Osteoblast (primary cell): Measurements from ENCODE around the gene PTPRH. TPM values are rescaled to one million over a fixed set of nuclear protein-coding genes. Genes with fewer than 3 reads are reported as not detected.
A peak's percentile ranks its signal among the peaks of the same experiment; 100 is the strongest.

Experiments used
- DNase-seq: peaks from one replicate; pipeline ENCODE4 v3.0.0; 2011; ENCODE audit warnings: low spot score, mixed read lengths; ENCODE audit not compliant: insufficient read length; ENCODE audit errors: missing footprints
- H2AFZ ChIP-seq: 2 replicates; pipeline ENCODE4 v1.6.0; 2011; ENCODE audit warnings: mild to moderate bottlenecking, low read length
- H3K27ac ChIP-seq: 2 replicates; pipeline ENCODE4 v1.5.1; 2011; ENCODE audit warnings: mild to moderate bottlenecking, low read depth, low read length, moderate library complexity
- H3K27me3 ChIP-seq: 2 replicates; pipeline ENCODE4 v1.6.0; 2012; ENCODE audit warnings: mild to moderate bottlenecking, control low read depth, inconsistent platforms, low read length, moderate library complexity; ENCODE audit not compliant: insufficient read depth
- H3K36me3 ChIP-seq: 2 replicates; pipeline ENCODE4 v1.5.1; 2011; ENCODE audit warnings: mild to moderate bottlenecking, low read length, control low read depth, moderate library complexity; ENCODE audit not compliant: insufficient read depth
- H3K4me1 ChIP-seq: 2 replicates; pipeline ENCODE4 v1.5.1; 2011; ENCODE audit warnings: mild to moderate bottlenecking, low read length, control low read depth, moderate library complexity; ENCODE audit not compliant: insufficient read depth
- H3K4me2 ChIP-seq: 2 replicates; pipeline ENCODE4 v1.6.0; 2011; ENCODE audit warnings: mild to moderate bottlenecking, low read length; ENCODE audit not compliant: insufficient read depth
- H3K4me3 ChIP-seq: fragments of 200-600 bp; sonication (generic); 3 replicates; pipeline ENCODE4 v1.5.1; 2012; ENCODE audit warnings: mild to moderate bottlenecking, low read length, inconsistent platforms; ENCODE audit not compliant: insufficient read depth
- H3K79me2 ChIP-seq: 2 replicates; pipeline ENCODE4 v1.6.0; 2012; ENCODE audit warnings: mild to moderate bottlenecking, low read length, control low read depth, inconsistent platforms; ENCODE audit not compliant: insufficient read depth
- H3K9me3 ChIP-seq: 2 replicates; pipeline ENCODE4 v1.5.1; 2011; ENCODE audit warnings: low read depth, low read length, control low read depth
- H4K20me1 ChIP-seq: 2 replicates; pipeline ENCODE4 v1.6.0; 2012; ENCODE audit warnings: mild to moderate bottlenecking, low read length, control low read depth; ENCODE audit not compliant: insufficient read depth
- total RNA-seq: library from RNA; depleted of rRNA; stranded (reverse); fragments of >200 nt; gene quantifications from 2 replicates; pipeline ENCODE4 v1.2.3, GENCODE V29; 2012
- TF ChIP-seq, protein P1 (sequence below): IDR thresholded peaks from 2 replicates; pipeline ENCODE4 v1.5.1; 2011; ENCODE audit warnings: mild to moderate bottlenecking, low read depth, low read length, moderate library complexity; ENCODE audit errors: extremely low read depth

PTPRH gene
- total RNA-seq, 1 donor, result 1.1 TPM

DNA sequence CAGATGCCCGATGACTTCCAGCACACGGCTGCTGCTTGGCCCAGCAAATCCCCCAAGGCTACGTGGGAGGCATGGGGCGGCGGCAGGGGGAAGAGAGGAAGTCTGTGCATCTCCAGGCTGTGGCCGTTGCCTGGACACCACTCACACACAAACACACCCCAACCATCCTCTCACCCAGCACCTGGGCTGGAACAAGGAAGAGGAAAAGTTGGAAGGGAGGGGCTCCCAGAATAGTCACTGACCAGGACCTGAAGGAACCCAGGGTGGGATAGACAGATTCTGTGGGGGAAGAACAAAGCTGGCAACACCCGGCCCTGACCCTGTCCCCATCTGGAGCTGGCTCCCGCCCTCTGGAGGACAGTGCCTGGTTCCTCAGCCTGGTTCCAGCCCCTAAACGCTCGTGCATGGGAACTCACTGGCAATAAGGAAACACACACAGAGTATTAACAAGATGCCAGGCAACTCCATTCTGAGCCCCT is 38.4 kb upstream of the PTPRH start:
- DNase-seq, result peak; percentile 95
- Histone ChIP-seq H3K36me3 (peaks cover 31% of the 10 kb centered on the region), H3K4me3 (no peak overlapping the region), H2AFZ (no peak overlapping the region), H4K20me1 (peaks cover 66% of the 10 kb centered on the region), H3K4me2 (no peak overlapping the region), H3K79me2 (peaks cover 75% of the 10 kb centered on the region), H3K27me3 (no peaks in the 10 kb centered on the region), H3K27ac (no peak overlapping the region), H3K4me1 (peaks cover 5% of the 10 kb centered on the region), H3K9me3 (no peaks in the 10 kb centered on the region)
- TF ChIP-seq, protein P1, sequence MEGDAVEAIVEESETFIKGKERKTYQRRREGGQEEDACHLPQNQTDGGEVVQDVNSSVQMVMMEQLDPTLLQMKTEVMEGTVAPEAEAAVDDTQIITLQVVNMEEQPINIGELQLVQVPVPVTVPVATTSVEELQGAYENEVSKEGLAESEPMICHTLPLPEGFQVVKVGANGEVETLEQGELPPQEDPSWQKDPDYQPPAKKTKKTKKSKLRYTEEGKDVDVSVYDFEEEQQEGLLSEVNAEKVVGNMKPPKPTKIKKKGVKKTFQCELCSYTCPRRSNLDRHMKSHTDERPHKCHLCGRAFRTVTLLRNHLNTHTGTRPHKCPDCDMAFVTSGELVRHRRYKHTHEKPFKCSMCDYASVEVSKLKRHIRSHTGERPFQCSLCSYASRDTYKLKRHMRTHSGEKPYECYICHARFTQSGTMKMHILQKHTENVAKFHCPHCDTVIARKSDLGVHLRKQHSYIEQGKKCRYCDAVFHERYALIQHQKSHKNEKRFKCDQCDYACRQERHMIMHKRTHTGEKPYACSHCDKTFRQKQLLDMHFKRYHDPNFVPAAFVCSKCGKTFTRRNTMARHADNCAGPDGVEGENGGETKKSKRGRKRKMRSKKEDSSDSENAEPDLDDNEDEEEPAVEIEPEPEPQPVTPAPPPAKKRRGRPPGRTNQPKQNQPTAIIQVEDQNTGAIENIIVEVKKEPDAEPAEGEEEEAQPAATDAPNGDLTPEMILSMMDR, result no peak

DNA sequence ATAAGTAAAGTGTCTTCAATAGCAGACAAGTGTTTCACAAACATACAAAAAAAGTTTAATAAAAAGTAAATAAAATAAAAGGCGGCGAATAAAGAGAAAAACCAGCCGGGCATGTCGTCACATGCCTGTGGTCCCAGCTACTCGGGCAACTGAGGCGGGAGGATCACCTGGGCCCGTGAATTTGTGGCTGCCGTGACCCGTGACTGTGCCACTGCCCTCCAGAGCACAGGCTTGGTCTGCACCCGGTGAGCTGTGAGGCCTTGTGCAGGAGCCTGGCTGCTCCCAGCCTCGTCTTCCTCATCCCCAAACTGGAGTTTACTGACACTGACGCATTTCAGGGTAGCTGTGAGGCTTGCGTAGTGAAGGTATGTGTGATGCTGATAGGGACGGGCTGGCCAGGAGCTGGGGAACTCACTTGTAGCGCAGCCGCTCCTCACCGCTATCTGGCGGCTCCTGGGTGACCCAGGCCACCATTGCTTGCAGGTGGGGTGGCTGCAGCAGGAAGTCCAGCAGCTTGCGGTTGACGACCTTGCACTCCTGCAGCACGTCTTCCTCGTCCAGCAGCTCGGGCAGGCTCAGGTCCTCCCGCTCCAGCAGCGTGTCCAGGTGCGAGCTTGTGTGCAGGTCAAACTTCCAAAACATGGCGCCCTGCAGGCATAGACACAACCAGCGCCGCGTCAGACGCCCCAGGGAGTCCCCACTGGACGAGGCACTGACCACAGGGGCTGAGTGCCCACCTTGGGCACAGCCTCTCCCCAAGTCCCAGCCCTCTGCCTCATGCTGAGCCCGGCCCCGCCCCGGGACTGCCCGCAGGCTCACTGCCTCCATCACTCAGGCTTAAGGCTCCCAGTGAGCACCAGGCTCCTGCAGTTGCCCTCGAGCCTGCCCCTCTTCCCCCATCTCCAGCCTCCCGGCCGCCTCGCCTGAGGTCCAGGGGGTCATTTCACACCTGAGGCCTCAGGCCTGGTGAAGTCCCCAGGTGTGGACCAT is 37.5 kb upstream of the PTPRH start:
- peaks cover 40% of the 10 kb centered on the region for H3K36me3 ChIP-seq
- TF ChIP-seq, protein P1, result no peak
- peak; percentile 73 for DNase-seq
- no peaks in the 10 kb centered on the region for H3K27me3 ChIP-seq
- peaks cover 57% of the 10 kb centered on the region for H4K20me1 ChIP-seq
- peaks cover 66% of the 10 kb centered on the region for H3K79me2 ChIP-seq
- no peak overlapping the region for H2AFZ ChIP-seq
- no peak overlapping the region for H3K4me2 ChIP-seq
- no peaks in the 10 kb centered on the region for H3K9me3 ChIP-seq
- H3K4me1 ChIP-seq, result peaks cover 3% of the 10 kb centered on the region
- no peak overlapping the region for H3K27ac ChIP-seq
- no peak overlapping the region for H3K4me3 ChIP-seq

DNA sequence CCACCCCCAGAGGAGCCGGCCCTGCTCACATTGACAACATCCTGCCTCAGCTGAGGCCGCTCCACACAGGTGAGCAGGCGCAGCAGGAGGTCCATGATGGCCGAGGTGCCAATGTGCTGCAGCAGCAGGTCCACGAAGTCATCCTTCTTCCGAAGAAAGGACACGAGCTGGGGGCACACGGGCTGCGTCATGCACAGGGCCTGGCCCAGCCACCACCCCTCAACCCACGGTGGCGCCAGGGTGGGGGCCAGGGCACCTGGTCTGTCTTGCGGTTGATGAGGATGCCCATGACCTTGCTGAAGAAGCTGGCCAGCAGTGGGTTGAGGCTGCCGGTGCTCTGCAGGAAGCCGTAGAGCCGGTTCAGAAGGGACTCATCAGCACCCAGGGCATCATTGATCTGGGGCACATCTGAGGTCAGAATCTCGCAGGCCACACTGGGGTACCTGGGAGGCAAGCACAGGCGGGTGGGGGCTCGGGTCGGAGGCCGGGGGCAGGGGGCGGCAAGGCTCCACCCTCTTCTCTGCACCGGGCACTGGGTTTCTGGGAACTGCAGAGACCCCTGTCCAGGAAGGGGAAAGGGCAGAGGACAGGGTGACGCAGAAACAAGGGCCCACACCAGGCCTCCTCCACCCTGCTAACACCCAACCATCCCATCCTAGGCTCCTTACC is 36.1 kb upstream of the PTPRH start:
- no peaks in the 10 kb centered on the region for H3K4me1 ChIP-seq
- H3K79me2 ChIP-seq, result peaks cover 52% of the 10 kb centered on the region
- TF ChIP-seq, protein P1, result no peak
- H3K36me3 ChIP-seq, result peaks cover 50% of the 10 kb centered on the region
- H3K4me2 ChIP-seq, result no peak overlapping the region
- no peaks in the 10 kb centered on the region for H3K9me3 ChIP-seq
- H3K4me3 ChIP-seq, result no peak overlapping the region
- peaks cover 44% of the 10 kb centered on the region for H4K20me1 ChIP-seq
- H2AFZ ChIP-seq, result no peak overlapping the region
- no peak for DNase-seq
- H3K27ac ChIP-seq, result no peak overlapping the region
- H3K27me3 ChIP-seq, result no peaks in the 10 kb centered on the region
